SK-N-SH treated with all-trans-retinoic acid at 6 μM for 48 hours (cell line): ENCODE data around the gene RIPOR2.

Experiments
- RARB ChIP-seq: fragments of 250-450 bp; sonication (Bioruptor Pico); IDR thresholded peaks from 2 replicates; pipeline ENCODE4 v1.8.0; 2021; ENCODE audit warnings: mild to moderate bottlenecking, moderate library complexity
- ZFP30 ChIP-seq: fragments of 450-650 bp; formaldehyde crosslinking; IDR thresholded peaks from 2 replicates; pipeline ENCODE4 v1.5.0; 2022; ENCODE audit warnings: mild to moderate bottlenecking, moderate library complexity
- TF ChIP-seq, protein P1 (sequence below): fragments of 250-450 bp; sonication (Bioruptor Pico); IDR thresholded peaks from 2 replicates; pipeline ENCODE4 v1.5.0; 2020; ENCODE audit warnings: mild to moderate bottlenecking, moderate library complexity

DNA sequence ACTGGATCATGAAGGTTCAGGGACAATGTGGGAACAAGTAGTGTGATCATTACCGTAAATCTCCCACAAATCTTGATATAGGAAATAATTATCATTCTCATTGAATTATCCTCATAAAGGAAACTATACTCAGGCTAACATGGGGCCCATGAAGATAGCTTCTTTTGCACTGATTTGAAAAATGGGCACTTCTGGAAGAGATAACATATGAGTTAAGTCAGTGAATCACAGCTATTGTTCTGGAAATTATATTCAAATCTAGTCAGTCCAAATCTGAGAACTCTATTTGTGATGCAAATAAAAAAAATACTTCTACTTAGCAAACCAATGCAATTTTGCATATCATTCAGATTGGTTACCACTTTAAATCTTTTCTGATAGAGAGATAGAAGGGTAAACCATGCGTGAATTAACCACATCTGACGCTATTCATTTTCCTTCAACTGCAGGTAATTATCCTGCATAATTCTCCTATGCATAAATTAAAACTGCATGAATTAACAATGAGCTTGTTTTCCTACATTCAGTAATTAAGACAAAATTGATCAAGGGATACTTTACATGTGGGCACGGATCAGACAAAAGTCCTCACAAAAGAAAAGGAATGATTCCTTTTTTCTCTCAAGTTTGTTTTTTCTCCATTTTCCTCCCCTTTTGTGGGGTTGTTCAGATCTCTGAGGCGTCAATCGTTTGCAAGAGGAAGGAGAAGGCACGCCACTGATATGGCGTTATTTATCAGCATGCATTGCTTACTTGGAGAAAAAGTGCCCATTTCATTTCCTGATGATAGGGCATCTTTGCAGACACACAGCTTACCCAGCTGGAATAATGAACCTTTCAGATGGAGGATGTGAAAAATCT lies 36.4 kb downstream of the RIPOR2 start:
- TF ChIP-seq RARB (CRISPR knock-in tag) (no peak), ZFP30 (CRISPR knock-in tag) (no peak)
- TF ChIP-seq, protein P1, sequence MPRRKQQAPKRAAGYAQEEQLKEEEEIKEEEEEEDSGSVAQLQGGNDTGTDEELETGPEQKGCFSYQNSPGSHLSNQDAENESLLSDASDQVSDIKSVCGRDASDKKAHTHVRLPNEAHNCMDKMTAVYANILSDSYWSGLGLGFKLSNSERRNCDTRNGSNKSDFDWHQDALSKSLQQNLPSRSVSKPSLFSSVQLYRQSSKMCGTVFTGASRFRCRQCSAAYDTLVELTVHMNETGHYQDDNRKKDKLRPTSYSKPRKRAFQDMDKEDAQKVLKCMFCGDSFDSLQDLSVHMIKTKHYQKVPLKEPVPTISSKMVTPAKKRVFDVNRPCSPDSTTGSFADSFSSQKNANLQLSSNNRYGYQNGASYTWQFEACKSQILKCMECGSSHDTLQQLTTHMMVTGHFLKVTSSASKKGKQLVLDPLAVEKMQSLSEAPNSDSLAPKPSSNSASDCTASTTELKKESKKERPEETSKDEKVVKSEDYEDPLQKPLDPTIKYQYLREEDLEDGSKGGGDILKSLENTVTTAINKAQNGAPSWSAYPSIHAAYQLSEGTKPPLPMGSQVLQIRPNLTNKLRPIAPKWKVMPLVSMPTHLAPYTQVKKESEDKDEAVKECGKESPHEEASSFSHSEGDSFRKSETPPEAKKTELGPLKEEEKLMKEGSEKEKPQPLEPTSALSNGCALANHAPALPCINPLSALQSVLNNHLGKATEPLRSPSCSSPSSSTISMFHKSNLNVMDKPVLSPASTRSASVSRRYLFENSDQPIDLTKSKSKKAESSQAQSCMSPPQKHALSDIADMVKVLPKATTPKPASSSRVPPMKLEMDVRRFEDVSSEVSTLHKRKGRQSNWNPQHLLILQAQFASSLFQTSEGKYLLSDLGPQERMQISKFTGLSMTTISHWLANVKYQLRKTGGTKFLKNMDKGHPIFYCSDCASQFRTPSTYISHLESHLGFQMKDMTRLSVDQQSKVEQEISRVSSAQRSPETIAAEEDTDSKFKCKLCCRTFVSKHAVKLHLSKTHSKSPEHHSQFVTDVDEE, result no peak
